GM20000 (cell line): ENCODE data around the gene INVS.

Source experiments
- DNase-seq: peaks from one replicate; pipeline ENCODE4 v3.0.0; 2012; ENCODE audit warnings: low spot score
- CTCF ChIP-seq: IDR thresholded peaks from 2 replicates; pipeline ENCODE4 v1.5.1; 2012; ENCODE audit warnings: mild to moderate bottlenecking, control low read depth; ENCODE audit errors: extremely low read depth, missing control alignments

The INVS gene

DNA sequence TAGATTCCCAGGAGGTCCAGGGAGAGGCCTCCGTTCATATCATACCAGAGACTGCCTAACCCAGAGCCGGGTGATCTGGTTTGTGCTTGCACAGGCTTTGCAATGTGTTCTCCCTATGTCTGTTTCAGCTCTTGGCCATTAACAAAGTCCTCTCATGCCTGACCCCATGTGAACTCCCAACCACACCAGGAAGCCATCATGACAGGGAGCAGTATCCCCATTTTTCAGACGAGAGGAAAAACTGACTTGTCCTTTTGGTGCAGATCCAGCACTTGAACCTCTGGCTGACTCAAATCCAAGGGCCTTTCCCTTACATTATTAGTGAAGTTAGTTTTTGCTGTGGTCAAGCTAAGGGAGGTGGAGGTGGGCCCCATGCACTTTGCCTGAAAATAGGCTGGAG is 195.3 kb downstream of the INVS start:
- TF ChIP-seq CTCF, result no peak
- no peak for DNase-seq

- DNase-seq, result no peak
- no peak for TF ChIP-seq CTCF
These were observed 195.8 kb downstream of the INVS start for GRCh38 chr9:100294806-100295205.

- DNase-seq, result no peak
These were observed 196.2 kb downstream of the INVS start for GRCh38 chr9:100295240-100295639.

GRCh38 chr9:100296407-100296806 is 197.4 kb downstream of the INVS start:
- no peak for DNase-seq
- TF ChIP-seq CTCF, result no peak

More at GRCh38 chr9:100295240-100295639, 196.2 kb downstream of the INVS start:
- no peak for TF ChIP-seq CTCF

- DNase-seq, result no peak
- no peak for TF ChIP-seq CTCF
These were observed 199.3 kb downstream of the INVS start for GRCh38 chr9:100298378-100298777.

DNA sequence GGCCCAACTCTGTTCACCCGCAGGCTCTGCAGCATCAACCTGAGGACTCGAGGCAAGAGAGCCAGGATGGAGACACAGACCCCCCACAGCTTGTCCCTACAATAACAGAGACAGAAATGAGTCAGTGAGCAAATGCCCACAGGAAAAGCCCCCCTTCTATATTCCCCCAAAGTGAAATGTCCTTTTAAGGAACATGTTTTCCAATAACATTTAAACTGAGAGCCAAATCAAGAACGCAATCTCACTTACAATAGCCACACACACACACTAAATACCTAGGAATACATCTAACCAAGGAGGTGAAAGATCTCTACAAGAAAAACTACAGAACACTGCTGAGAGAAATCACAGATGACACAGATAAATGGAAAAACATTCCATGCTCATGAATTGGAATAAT is 204.7 kb downstream of the INVS start:
- DNase-seq, result no peak
- TF ChIP-seq CTCF, result no peak

- TF ChIP-seq CTCF, result no peak
- no peak for DNase-seq
These were observed 207.2 kb downstream of the INVS start for GRCh38 chr9:100306283-100306682.
